GM23338 (cell line): ENCODE results near the gene ZNF236. TPM values are rescaled to one million over a fixed set of nuclear protein-coding genes. Genes with fewer than 3 reads are reported as not detected.
"Not testable (repeated sequence)": the region's sequence is repeated elsewhere in the genome, so short reads cannot be mapped to it uniquely, and the experiment has no call there.

Source experiments
- ATAC-seq: fragments of 200-7000 bp; cut with Tn5 transposase; 3 replicates; pipeline ENCODE4 v1.9.1; 2020
- DNase-seq: peaks from one replicate; pipeline ENCODE4 v3.0.0-alpha.2; 2015; ENCODE audit warnings: low spot score
- H2AFZ ChIP-seq: fragments of 200-600 bp; sonication (generic); 2 replicates; pipeline ENCODE4 v1.8.0; 2016; ENCODE audit warnings: antibody characterized with exemption, mild to moderate bottlenecking, moderate library complexity
- H3F3A ChIP-seq: fragments of 200-600 bp; sonication (generic); replicated peaks from 2 replicates; pipeline ENCODE4 v1.8.0; 2017; ENCODE audit warnings: antibody characterized with exemption, mixed run types, low read depth
- H3K27ac ChIP-seq: fragments of 200-600 bp; sonication (generic); 2 replicates; pipeline ENCODE4 v1.6.1; 2016; ENCODE audit warnings: low read depth
- H3K27me3 ChIP-seq: fragments of 200-600 bp; sonication (generic); 2 replicates; pipeline ENCODE4 v1.8.0; 2016; ENCODE audit warnings: mild to moderate bottlenecking, mixed run types, moderate library complexity; ENCODE audit not compliant: insufficient read depth
- H3K36me3 ChIP-seq: fragments of 200-600 bp; sonication (generic); 2 replicates; pipeline ENCODE4 v1.8.0; 2016; ENCODE audit warnings: mild to moderate bottlenecking; ENCODE audit not compliant: insufficient read depth
- H3K4me1 ChIP-seq: fragments of 200-600 bp; sonication (generic); 2 replicates; pipeline ENCODE4 v1.8.0; 2016; ENCODE audit warnings: mild to moderate bottlenecking, moderate library complexity; ENCODE audit not compliant: insufficient read depth
- H3K4me2 ChIP-seq: fragments of 200-600 bp; sonication (generic); 2 replicates; pipeline ENCODE4 v1.7.1; 2017; ENCODE audit warnings: mixed run types
- H3K4me3 ChIP-seq: fragments of 200-600 bp; sonication (generic); 2 replicates; pipeline ENCODE4 v1.6.1; 2016; ENCODE audit warnings: mixed run types
- H3K79me2 ChIP-seq: fragments of 200-600 bp; sonication (generic); replicated peaks from 2 replicates; pipeline ENCODE4 v1.8.0; 2017; ENCODE audit warnings: mild to moderate bottlenecking; ENCODE audit not compliant: insufficient read depth
- H3K9me2 ChIP-seq: fragments of 200-600 bp; sonication (generic); 2 replicates; pipeline ENCODE4 v1.8.0; 2017; ENCODE audit not compliant: insufficient read depth
- H4K20me1 ChIP-seq: fragments of 200-600 bp; sonication (generic); replicated peaks from 2 replicates; pipeline ENCODE4 v1.8.0; 2017; ENCODE audit warnings: mild to moderate bottlenecking; ENCODE audit not compliant: insufficient read depth
- H3K27ac Mint-ChIP-seq: 2 replicates; pipeline ENCODE4 v1.8.0; 2020; ENCODE audit warnings: inconsistent platforms, mild to moderate bottlenecking, moderate library complexity, mixed read lengths
- H3K27me3 Mint-ChIP-seq: 3 replicates; pipeline ENCODE4 v1.8.0; 2022; ENCODE audit warnings: low read depth, mild to moderate bottlenecking, moderate library complexity, mixed read lengths, inconsistent platforms; ENCODE audit not compliant: insufficient read depth, poor library complexity
- H3K36me3 Mint-ChIP-seq: 3 replicates; pipeline ENCODE4 v1.8.0; 2021; ENCODE audit warnings: low read depth, mild to moderate bottlenecking, inconsistent platforms, moderate library complexity, mixed read lengths
- H3K4me1 Mint-ChIP-seq: 3 replicates; pipeline ENCODE4 v1.8.0; 2020; ENCODE audit warnings: mild to moderate bottlenecking, inconsistent platforms, mixed read lengths
- H3K4me3 Mint-ChIP-seq: 3 replicates; pipeline ENCODE4 v1.8.0; 2021; ENCODE audit warnings: moderate library complexity, mild to moderate bottlenecking, inconsistent platforms, mixed read lengths
- H3K9me3 Mint-ChIP-seq: 3 replicates; pipeline ENCODE4 v1.8.0; 2020; ENCODE audit warnings: moderate library complexity, mild to moderate bottlenecking, inconsistent platforms, mixed read lengths
- JUNB ChIP-seq: IDR thresholded peaks from one replicate; pipeline ENCODE4 v1.6.1; 2016; ENCODE audit warnings: antibody characterized with exemption; ENCODE audit not compliant: unreplicated experiment
- REST ChIP-seq: IDR thresholded peaks from one replicate; pipeline ENCODE4 v1.6.1; 2018; ENCODE audit warnings: antibody characterized with exemption; ENCODE audit not compliant: unreplicated experiment
- ZNF462 ChIP-seq: fragments of 250-450 bp; sonication (Bioruptor Pico); IDR thresholded peaks from 2 replicates; pipeline ENCODE4 v1.5.0; 2020; ENCODE audit warnings: mild to moderate bottlenecking, moderate library complexity
- polyA plus RNA-seq: library from polyadenylated mRNA; unstranded; fragments of >200 nt; fragmentation: Nextera tagmentation; extraction: Ambion mirVana; gene quantifications from 2 replicates; pipeline ENCODE4 v1.2.1, GENCODE V29; 2016
- total RNA-seq: library from RNA; depleted of rRNA; stranded (reverse); fragments of >200 nt; shearing (Covaris generic); gene quantifications from 2 replicates; pipeline ENCODE4 v1.2.3, GENCODE V29; 2014

ZNF236 gene
- total and polyA plus RNA-seq, 2 experiments from 2014 or later = 8.9 to 16.3 TPM

- TF ChIP-seq ZNF462 (CRISPR knock-in tag) (no peak), REST (no peak), JUNB (no peak)
These were observed 49.7 kb upstream of the ZNF236 start (continued) for GRCh38 chr18:76772665-76773064.

- H3K4me1 Mint-ChIP-seq, H3K27me3 ChIP-seq, H3K4me1 ChIP-seq, H3K79me2 ChIP-seq, H3K9me3 Mint-ChIP-seq, H3K4me3 Mint-ChIP-seq, H3K4me2 ChIP-seq, H2AFZ ChIP-seq, H3F3A ChIP-seq, H3K27ac ChIP-seq, H4K20me1 ChIP-seq, H3K27me3 Mint-ChIP-seq, ATAC-seq, DNase-seq, H3K27ac Mint-ChIP-seq, H3K9me2 ChIP-seq, H3K4me3 ChIP-seq, H3K36me3 ChIP-seq, H3K36me3 Mint-ChIP-seq: not testable (repeated sequence)
These were observed 45.3 kb upstream of the ZNF236 start for GRCh38 chr18:76777036-76777435.
